ENCODE data around the gene ROR2. TPM values are rescaled to one million over a fixed set of nuclear protein-coding genes. Genes with fewer than 3 reads are reported as not detected.

The ROR2 gene
- total RNA-seq, 1 experiment from 2014 or later = 2.9 TPM

GRCh38 chr9:91880378-91880972, 69.6 kb downstream of the ROR2 start:
- DNase-seq (ENCODE audit: low read depth) = no peak

DNA sequence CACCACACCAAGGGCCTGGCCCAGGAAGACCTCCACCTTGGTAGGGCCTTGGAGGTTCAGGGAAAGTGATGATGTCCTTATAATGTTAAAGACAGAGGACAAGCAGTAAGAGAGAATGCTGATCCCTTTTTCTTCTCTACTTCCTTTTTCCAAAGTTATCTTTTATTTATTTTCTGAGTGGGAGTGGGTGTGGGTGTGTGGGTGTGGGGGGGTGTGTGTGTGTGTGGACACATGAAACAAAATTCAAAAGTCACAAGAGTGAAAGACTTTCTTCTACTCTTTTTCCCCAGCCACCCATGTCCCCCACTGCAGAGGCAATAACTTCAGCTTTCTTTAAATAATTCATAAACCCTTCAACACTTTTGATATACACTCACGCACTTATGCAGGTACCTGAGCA, 70.8 kb downstream of the ROR2 start:
- no peak for DNase-seq (ENCODE audit: low read depth)

GRCh38 chr9:91873637-91874051, 76.4 kb downstream of the ROR2 start:
- DNase-seq (ENCODE audit: low read depth) = no peak

GRCh38 chr9:91868732-91869391, 81.2 kb downstream of the ROR2 start:
- DNase-seq (ENCODE audit: low read depth) = no peak

DNA sequence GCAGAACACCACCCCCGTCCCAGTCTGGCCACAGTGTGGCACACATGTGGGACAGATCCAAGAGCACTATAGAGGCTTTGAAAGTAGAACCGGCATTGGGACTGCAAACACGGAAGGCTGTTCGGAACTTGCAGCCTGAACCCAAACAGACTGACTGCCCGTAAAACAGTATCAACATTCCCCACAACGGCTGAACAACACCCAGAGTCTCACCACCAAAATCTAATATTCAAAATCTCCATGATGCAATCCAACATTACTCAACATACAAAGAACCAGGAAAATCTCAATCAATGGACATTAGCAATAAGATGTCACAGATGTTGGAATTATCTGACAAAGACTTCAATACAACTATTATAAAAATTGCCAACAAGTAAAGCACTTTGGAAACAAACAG, 82.3 kb downstream of the ROR2 start:
- DNase-seq (ENCODE audit: low read depth) = no peak

GRCh38 chr9:91865041-91865440, 85.0 kb downstream of the ROR2 start:
- DNase-seq (ENCODE audit: low read depth) = no peak

DNA sequence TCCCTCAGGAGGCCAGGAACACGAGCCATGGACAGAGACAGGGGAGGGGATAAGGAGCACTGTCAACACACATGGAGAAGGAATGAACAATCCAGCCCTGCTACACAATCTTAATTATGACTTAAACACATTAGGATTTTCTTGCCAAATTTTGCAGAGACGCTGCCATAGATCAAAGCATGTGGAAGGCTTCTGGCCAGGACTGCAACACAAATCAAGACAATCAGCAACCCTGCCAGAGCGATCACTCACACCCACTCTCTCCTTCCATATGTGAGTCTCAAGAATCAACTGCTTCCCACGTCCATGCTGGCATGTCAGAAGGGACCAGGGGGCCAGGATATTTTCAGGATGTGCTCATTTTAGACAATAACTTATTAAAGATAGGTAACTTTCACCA, 85.6 kb downstream of the ROR2 start:
- no peak for DNase-seq (ENCODE audit: low read depth)

DNA sequence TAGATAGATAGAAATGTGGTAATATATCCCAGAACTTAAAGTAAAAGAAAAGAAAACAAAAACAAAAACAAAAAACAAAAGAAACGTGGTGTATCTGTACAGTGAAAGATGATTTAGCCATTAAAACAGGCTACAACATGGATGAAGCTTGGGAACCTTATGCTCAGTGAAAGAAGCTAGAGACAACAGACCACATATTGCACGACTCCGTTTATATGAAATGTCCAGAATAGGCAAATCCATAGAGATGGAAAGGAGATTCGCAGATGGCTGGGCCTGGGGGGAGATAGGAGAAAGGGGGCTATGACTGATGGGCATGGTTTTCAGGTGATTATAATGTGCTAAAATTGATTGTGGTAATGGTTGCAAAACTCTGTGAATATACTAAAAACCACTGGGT, 86.6 kb downstream of the ROR2 start:
- DNase-seq (ENCODE audit: low read depth) = no peak

DNA sequence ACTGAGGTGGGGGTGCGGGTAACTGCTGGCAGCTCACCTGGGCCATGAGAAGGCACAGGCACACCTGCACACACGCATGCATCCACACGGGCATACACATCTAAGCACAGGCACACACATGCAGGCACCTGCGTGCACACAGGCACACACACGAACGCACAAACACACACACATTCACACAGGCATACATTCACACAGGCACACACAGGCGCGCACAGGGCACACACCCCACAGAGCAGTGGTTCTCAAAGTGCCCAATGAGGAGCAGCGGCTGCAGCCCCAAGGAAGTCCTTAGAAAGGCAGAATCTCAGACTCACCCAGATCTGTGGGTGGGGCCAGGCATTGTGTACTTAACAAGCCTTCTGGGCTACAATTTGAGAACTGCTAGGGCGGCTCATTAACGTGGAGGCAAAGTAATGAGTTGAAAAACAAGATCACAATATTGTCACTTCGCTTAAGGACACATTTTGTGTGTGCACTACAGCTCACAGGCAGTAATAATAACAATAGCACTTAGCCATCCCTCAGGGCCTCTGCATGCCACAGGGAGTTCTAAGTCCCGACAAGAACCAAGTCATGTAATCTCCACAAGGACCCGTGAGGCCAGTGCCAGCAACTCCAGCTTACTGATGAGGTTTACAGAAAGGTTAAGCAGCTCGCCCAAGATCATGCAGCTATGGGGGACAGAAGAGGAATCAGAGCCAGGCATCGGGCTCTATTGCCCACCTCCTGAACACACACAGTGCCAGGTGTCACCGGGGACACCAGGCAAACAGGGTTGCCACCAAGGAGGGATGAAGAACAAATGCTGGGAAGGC, 91.6 kb downstream of the ROR2 start:
- no peak for DNase-seq (ENCODE audit: low read depth)

DNA sequence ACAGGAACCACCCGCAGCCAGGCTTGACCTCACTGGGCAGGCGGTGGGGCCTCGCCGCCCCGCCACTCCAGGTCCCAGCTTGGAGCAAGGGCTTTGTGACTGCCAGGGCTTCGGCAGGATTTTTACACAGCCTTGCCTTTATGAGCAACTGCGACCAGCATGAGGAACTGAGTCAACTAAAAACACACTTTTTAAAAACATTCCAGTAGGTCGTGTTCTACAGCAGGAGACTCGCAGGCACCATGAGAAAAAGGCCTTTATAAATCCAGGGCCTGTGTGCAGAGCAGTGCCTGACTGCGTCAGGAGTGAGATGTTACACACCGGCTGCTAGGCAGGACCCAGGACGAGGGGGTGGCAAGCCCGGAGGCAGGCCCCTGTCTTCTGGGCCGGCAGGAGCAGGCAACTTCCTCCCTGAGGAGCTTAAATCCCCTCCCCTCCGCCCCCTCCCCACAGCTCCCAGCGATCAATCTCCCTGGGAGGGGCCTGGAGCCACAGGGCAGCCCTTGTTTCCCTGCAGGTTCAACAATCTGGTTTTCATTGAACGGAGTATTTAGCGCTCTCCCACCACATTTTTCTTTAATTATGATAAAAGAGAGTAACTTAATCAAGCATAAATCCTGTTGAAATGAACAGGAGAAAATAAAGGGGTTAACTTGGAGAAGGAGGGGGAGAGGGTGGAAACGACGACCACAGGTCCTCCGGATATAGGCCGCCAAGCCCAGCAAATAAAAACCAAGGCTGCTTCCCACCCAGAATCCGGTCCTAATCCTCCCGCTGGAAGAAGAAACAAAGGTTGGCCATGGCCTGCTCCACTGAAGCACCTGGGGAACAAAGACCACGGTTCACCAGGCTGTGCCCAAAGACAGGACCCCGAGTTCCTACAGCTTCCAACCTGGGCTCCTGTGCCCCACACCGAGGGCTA, 92.5 kb downstream of the ROR2 start:
- no peak for DNase-seq (ENCODE audit: low read depth)

DNA sequence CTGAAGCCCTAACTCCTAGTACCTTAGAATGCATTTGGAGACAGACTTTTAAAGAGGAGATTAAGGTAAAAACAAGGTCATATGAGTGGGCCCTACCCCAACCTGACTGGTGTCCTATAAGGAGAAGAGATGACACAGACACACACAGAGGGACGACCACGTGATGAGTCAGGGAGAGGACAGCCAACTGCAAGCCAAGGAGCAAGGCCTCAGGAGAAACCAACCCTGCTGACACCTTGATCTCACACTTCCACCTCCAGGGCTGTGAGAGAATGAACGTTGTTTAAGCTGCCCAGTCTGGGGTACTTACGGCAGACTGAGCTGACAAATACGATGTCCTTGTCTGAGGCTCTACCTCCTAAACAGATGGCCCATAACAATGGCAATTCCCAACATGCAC, 93.6 kb downstream of the ROR2 start:
- peak; percentile 8 for DNase-seq (ENCODE audit: low read depth)

- DNase-seq (ENCODE audit: low read depth) = no peak
These were observed 94.8 kb downstream of the ROR2 start for GRCh38 chr9:91855196-91855595.

DNA sequence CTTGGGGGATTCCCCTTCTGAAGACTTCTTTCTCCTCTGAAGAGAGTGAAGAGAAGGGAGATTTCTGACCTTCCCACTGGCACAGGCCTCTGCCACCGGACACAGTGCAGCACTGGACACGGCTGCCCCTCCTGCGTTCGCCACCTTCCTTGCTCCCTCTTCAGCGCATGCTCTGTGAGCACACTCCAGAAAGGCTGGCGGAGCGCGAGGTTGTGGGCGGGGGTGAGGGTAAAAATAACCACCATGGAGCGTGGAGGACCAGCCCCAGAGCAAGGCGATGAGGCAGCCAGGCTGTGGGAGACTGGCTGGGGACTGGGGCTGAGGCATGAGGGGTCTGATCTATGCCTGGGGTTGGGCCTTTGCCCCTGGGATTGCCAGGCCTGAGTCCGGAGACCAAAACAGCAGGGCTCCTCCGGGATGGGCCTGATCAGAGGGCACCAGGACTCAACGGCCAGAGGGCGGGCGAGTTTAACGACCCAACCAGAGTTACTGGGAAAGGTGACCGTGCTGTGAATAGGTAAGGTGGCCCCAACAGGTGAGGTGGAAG, 97.2 kb downstream of the ROR2 start:
- DNase-seq (ENCODE audit: low read depth) = no peak

DNA sequence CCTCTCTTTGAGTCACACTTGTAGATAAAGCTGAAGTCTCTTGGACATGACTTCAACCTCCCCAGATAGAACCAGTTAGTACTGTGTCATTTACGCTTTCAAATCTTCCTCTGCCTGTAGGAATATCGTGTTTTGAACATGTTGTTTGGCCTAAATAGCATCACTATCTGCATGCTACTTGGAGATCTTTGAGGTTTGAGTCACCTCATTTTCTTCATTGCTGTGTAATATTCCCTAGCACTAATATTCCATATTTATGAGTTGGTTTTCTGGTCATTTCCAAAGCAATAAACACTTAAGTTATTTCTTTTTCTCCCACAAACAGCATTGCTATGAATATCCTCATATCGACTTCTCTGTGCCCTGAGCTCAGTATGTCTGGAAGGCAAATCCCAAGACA, 100.3 kb downstream of the ROR2 start:
- no peak for DNase-seq (ENCODE audit: low read depth)

DNA sequence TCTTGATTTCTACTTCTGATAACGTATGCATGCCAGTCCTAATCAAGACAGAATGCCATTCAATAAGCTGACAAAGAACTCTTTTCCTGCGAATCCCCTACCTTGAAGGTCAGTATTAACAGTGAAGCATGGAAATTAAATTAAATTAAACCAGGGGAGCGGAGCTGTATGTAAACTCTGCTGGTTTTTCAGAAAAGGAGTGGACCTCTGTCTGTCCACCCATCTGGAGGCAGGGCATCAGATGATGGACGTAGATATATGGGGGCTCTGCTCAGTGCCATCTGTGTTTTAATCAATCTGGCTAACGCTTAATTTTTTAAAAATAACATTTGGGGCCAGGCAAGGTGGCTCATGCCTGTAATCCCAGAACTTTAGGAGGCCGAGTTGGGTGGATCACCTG, 101.9 kb downstream of the ROR2 start:
- DNase-seq (ENCODE audit: low read depth) = no peak

- DNase-seq (ENCODE audit: low read depth) = no peak
These were observed 102.4 kb downstream of the ROR2 start for GRCh38 chr9:91847581-91848091.

- DNase-seq (ENCODE audit: low read depth) = peak; percentile 5
These were observed 104.1 kb downstream of the ROR2 start for GRCh38 chr9:91845879-91846278.

GRCh38 chr9:91844701-91845291, 105.2 kb downstream of the ROR2 start:
- DNase-seq (ENCODE audit: low read depth) = no peak

DNA sequence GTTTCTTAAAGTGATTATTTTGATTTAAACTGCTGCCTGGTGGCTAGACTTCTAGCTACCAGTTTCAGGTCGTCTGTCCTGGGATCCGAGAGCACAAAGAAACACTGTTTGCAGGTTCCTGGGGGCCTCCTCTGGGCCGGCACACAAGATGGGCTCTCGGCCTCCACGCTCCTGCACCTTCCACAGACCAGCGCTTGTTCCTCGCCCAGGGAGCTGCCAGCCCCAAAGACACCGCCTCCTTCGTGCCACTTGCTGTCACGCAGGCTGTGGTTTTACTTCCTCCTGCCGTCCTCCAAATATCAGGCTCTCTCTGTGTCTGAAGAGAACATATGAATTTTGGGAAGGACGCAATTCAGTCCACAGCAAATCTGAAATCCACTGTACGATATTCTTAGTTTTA, 105.8 kb downstream of the ROR2 start:
- DNase-seq (ENCODE audit: low read depth) = no peak

DNA sequence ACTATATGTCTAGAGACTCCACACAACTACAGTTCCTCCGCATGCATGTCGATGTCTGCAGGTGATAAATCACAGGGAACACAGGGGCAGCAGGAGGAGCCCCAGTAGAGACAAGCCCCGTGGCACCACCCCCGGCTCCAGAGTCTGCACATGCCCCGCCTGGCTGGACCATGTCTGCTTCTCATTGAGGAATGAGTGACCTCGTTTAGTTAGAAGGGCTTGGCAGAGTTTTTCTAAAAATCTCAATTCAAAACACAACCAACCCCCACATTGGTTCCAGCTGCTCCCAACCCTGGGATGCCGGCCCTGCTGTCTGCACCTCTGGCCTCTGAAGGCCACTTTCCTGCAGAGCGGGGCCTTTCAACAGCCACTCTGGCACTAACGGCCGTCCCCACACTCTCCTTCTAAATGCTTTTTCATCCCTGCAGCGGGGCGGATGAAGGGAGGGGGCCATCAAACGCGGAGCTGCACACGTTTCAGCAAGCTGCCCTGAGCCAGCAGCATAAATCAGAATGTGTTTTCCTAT, 106.3 kb downstream of the ROR2 start:
- DNase-seq (ENCODE audit: low read depth) = no peak

DNA sequence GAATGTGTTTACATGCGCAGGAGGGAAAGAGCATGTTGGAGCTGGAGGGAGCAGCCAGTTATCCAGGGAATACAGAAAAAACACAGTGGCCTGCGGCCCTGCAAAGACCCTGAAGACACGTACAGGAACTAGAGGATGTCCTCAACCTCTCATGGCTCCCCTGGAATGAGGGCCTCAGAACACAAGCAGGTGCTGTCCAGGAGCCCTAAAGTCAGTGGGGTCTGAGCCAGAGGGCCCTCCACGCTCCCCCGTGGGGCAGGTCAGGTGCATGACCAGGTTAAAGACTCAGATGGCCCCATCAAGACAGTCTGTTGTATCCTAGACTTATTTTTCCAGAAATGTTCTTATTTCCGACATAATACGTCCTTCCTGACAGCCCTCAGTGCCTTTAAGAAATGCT, 106.9 kb downstream of the ROR2 start:
- no peak for DNase-seq (ENCODE audit: low read depth)

Data from M059J (cell line).